ENCODE measurements around the gene EGFL7. TPM values are rescaled to one million over a fixed set of nuclear protein-coding genes. Genes with fewer than 3 reads are reported as not detected.

Gene EGFL7
- total and polyA plus RNA-seq, 3 donors from 2014 or later: 68.5 to 106 (median 101) TPM

DNA sequence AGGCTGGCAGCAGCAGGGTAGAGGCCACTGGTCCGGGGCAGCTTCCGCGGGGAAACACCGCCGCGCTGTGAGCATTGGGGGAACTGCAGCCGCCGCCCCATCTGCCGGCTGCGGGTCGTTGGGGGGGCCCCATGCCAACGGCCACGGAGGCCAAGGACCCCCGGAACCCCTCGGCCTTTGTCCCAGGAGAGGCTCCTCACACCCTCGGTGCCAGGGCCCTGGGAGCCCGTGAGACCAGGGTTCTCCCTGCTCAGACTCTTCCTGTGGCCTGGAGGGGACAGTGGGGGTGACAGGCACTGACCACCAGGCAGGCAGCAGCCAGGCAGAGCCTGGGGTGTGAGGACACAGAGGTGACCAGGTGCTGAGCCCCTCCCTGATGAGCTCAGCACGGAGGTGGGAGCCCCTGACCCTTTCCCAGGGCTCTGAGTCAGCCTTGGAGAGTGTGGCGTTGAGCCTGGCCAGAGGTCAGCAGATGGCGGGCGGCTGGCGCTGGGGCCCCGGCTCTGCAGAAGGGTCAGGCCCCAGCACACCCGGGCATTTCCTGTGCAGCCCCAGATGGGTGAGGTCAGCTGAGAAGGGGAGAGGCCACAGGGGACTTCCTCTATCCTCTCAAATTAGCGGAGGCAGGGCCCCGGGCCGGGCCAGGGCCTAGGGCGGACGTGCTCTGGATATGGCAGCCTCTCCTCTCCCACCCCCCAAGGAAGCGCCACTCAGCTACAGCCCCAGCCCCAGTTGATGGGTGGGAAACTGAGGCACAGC is 17.9 kb upstream of the EGFL7 start:
- no peak overlapping the region for H3K4me3 ChIP-seq
- H3K27me3 ChIP-seq: no peaks in the 10 kb centered on the region
- TF ChIP-seq, protein P1, sequence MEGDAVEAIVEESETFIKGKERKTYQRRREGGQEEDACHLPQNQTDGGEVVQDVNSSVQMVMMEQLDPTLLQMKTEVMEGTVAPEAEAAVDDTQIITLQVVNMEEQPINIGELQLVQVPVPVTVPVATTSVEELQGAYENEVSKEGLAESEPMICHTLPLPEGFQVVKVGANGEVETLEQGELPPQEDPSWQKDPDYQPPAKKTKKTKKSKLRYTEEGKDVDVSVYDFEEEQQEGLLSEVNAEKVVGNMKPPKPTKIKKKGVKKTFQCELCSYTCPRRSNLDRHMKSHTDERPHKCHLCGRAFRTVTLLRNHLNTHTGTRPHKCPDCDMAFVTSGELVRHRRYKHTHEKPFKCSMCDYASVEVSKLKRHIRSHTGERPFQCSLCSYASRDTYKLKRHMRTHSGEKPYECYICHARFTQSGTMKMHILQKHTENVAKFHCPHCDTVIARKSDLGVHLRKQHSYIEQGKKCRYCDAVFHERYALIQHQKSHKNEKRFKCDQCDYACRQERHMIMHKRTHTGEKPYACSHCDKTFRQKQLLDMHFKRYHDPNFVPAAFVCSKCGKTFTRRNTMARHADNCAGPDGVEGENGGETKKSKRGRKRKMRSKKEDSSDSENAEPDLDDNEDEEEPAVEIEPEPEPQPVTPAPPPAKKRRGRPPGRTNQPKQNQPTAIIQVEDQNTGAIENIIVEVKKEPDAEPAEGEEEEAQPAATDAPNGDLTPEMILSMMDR (IDR thresholded peaks at IDR 0.05): peak; percentile 63 to 73 (median 72)
- TF ChIP-seq POLR2A (IDR thresholded peaks at IDR 0.05): no peak
- peak overlapping the region in 1 of 2 donors; percentile 56 for H3K27ac ChIP-seq
- no peaks in the 10 kb centered on the region for H3K9me3 ChIP-seq
- peak; percentile 34 for DNase-seq
- peaks cover 20% of the 10 kb centered on the region for H3K4me1 ChIP-seq
- intact Hi-C loops (cut with DNase I; ENCODE audit: low total_unique reads): no loop called here
- WGBS, 2 donors: 40 to 45% methylated on average over 2 to 29 of the region's 30 CpGs
- H3K36me3 ChIP-seq (ENCODE audit: low read depth, missing control alignments): no peaks in the 10 kb centered on the region

DNA sequence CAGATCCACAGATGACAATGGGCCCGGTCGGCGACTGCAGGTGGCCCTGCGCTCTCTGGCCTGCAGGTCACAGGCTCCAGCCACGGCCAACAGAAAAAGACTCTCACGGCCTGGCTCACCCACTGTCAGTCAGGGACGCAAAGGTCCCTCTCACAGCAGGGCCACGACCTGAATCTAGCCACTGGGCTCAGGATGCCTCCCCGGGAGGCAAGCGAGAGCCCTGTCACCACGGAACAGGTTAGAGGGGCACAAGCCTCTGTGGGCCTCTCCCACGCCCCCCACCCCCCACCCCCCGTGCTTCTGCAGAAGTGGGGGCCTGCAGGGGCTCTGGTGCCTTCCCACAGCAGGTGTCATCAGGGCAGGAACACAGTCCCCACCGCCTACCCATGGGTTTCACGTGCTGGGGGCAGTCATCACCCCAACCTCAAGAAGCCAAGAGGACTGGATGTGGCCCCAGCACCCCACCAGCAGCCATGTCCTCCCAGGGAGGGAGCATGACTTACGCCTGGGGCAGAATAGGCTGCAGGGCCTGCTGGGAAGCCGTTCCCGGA is 17.3 kb upstream of the EGFL7 start:
- no peak for DNase-seq
- no peak for TF ChIP-seq POLR2A (IDR thresholded peaks at IDR 0.05)
- TF ChIP-seq, protein P1 (IDR thresholded peaks at IDR 0.05): no peak
- Histone ChIP-seq H3K36me3 (ENCODE audit: low read depth, missing control alignments) (no peaks in the 10 kb centered on the region), H3K27me3 (no peaks in the 10 kb centered on the region), H3K4me3 (no peak overlapping the region), H3K4me1 (peaks cover 20% of the 10 kb centered on the region), H3K9me3 (no peaks in the 10 kb centered on the region), H3K27ac (peak overlapping the region in 1 of 2 donors; percentile 56)
- WGBS, 2 donors: 73 to 76% methylated on average over 8 to 16 of the region's 18 CpGs
- intact Hi-C loops (cut with DNase I; ENCODE audit: low total_unique reads): no loop called here

DNA sequence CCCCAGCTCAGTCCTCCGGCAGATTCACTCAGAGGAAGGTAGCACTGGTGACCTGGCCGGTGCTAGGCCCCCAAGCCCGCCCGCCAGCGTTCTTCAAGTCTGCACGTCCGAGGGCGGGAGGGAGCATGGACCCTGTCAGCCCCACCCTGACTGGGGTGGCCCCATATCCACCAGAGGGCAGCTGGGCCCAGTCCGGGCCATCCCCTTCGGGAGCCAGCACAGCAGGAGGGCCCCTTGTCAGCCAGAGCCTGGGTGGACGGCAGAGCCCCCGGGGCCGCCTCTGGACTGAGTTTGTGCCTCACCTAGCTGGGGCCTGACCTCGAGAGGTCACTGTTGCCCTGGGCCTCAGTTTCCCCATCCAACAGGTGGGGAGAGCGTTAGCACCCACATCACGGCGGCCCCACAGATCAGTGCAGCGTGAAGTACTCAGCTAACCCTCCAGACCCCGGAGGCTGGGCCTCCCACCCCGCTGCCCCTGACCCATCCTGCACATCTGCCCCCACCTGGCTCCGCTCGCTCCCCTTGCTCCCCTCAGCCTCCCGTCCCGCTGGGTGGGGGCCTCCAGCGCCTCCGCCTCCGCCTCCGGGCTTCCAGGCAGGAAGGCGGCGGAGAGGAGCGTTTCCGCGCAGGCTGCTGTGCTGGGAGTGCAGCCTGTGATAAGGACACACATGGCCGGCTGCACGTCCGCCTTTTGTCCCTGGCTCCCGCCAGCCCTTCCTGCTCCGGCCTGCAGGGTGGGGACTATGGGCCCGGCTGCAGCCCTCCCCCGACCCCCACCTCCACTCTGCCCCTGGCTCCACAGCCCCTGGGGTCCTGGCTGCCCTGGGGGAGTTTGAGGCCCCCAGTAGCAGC is 16.6 kb upstream of the EGFL7 start:
- WGBS, 2 donors: 37 to 48% methylated on average over 25 to 40 of the region's 40 CpGs

DNA sequence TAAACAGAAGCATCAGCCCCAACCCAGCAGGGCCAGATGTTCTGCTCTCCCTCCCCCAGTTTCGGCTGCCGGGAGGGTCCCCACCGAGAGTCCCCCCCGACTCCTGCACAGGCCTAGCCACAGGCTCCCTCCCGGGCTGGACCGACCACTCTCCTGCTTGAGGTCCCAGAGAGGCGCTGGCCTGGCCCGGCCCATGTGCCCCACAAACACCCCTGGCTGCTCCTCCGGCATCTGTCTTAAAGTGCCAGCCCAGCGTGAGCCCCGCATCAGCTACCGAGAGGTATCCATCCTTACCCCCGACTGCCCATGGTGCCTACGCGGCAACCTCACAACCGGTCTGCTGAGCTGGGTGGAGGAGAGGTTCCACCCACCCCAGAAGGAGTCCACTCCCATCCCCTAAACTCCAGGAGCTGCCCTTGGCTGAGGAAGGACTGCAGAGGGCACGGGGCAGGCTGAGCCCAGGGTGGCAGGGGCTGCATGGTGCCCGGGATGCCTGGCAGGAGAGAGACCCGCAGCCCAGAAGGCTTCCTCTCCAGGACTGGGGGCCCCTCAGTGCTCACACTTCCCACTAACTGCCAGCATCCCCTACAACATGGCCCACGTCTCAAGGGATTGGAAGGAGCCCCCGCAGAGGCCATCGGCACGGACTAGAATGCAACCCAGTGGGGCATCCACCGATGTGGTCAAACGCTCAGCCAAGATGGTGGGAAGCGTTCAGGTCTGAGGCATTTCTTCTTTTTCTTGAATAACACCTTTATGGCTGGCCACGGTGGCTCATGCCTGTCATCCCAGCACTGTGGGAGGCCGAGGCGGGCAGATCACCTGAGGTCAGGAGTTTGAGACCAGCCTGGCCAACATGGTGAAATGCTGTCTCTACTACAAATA is 15.6 kb upstream of the EGFL7 start:
- Histone ChIP-seq H3K36me3 (ENCODE audit: low read depth, missing control alignments) (no peaks in the 10 kb centered on the region), H3K27me3 (no peaks in the 10 kb centered on the region)

More for the DNA sequence above, 16.6 kb upstream of the EGFL7 start:
- Histone ChIP-seq H3K27me3 (no peaks in the 10 kb centered on the region), H3K4me3 (no peak overlapping the region), H3K9me3 (no peaks in the 10 kb centered on the region), H3K36me3 (ENCODE audit: low read depth, missing control alignments) (no peaks in the 10 kb centered on the region), H3K4me1 (peaks cover 18% of the 10 kb centered on the region), H3K27ac (peak overlapping the region in 1 of 2 donors; percentile 56)
- peak; percentile 64 for DNase-seq
- intact Hi-C loops (cut with DNase I; ENCODE audit: low total_unique reads): no loop called here
- TF ChIP-seq POLR2A (IDR thresholded peaks at IDR 0.05): no peak
- TF ChIP-seq, protein P1 (IDR thresholded peaks at IDR 0.05): peak in 1 of 3 experiments; percentile 9

More for the DNA sequence above, 15.6 kb upstream of the EGFL7 start:
- H3K27ac ChIP-seq: no peak overlapping the region
- WGBS, 2 donors: 85 to 90% methylated on average over 11 to 27 of the region's 29 CpGs
- TF ChIP-seq, protein P1 (IDR thresholded peaks at IDR 0.05): no peak
- TF ChIP-seq POLR2A (IDR thresholded peaks at IDR 0.05): no peak
- intact Hi-C loops (cut with DNase I; ENCODE audit: low total_unique reads): no loop called here
- no peaks in the 10 kb centered on the region for H3K9me3 ChIP-seq
- DNase-seq: no peak
- peaks cover 17% of the 10 kb centered on the region for H3K4me1 ChIP-seq
- no peak overlapping the region for H3K4me3 ChIP-seq
